ENCODE measurements around the gene PDE4B.

Gene PDE4B

GRCh38 chr1:66143651-66144050 lies 351.0 kb downstream of the PDE4B start:
- no peak for TF ChIP-seq CTCF (IDR thresholded peaks at IDR 0.05; ENCODE audit: control insufficient read depth, insufficient read depth, low read depth, low read length, missing control alignments)
- no peak for DNase-seq (ENCODE audit: low read depth)
- H3K4me3 ChIP-seq (ENCODE audit: control insufficient read depth, low read depth, low read length), result no peak overlapping the region

GRCh38 chr1:66147226-66147835 lies 354.6 kb downstream of the PDE4B start:
- H3K4me3 ChIP-seq (ENCODE audit: control insufficient read depth, low read depth, low read length), result no peak overlapping the region
- no peak for TF ChIP-seq CTCF (IDR thresholded peaks at IDR 0.05; ENCODE audit: control insufficient read depth, insufficient read depth, low read depth, low read length, missing control alignments)
- DNase-seq (ENCODE audit: low read depth), result no peak

- TF ChIP-seq CTCF (IDR thresholded peaks at IDR 0.05; ENCODE audit: control insufficient read depth, insufficient read depth, low read depth, low read length, missing control alignments), result no peak
- no peak for DNase-seq (ENCODE audit: low read depth)
- H3K4me3 ChIP-seq (ENCODE audit: control insufficient read depth, low read depth, low read length), result no peak overlapping the region
Observed at GRCh38 chr1:66152034-66152433, 359.3 kb downstream of the PDE4B start.

- no peak for DNase-seq (ENCODE audit: low read depth)
- no peak for TF ChIP-seq CTCF (IDR thresholded peaks at IDR 0.05; ENCODE audit: control insufficient read depth, insufficient read depth, low read depth, low read length, missing control alignments)
- H3K4me3 ChIP-seq (ENCODE audit: control insufficient read depth, low read depth, low read length), result no peak overlapping the region
Observed at GRCh38 chr1:66154394-66154793, 361.7 kb downstream of the PDE4B start.

- TF ChIP-seq CTCF (IDR thresholded peaks at IDR 0.05; ENCODE audit: control insufficient read depth, insufficient read depth, low read depth, low read length, missing control alignments), result no peak
- no peak for DNase-seq (ENCODE audit: low read depth)
- no peak overlapping the region for H3K4me3 ChIP-seq (ENCODE audit: control insufficient read depth, low read depth, low read length)
Observed at GRCh38 chr1:66156144-66156543, 363.4 kb downstream of the PDE4B start.

- H3K4me3 ChIP-seq (ENCODE audit: control insufficient read depth, low read depth, low read length), result no peak overlapping the region
- TF ChIP-seq CTCF (IDR thresholded peaks at IDR 0.05; ENCODE audit: control insufficient read depth, insufficient read depth, low read depth, low read length, missing control alignments), result no peak
- no peak for DNase-seq (ENCODE audit: low read depth)
Observed at GRCh38 chr1:66159800-66160199, 367.1 kb downstream of the PDE4B start.

GRCh38 chr1:66160719-66161118 lies 368.0 kb downstream of the PDE4B start:
- H3K4me3 ChIP-seq (ENCODE audit: control insufficient read depth, low read depth, low read length), result no peak overlapping the region
- TF ChIP-seq CTCF (IDR thresholded peaks at IDR 0.05; ENCODE audit: control insufficient read depth, insufficient read depth, low read depth, low read length, missing control alignments), result no peak
- no peak for DNase-seq (ENCODE audit: low read depth)

Measured in AG09309 (cell line).